GM19240 (cell line): ENCODE results near the gene OR7G3.

Source experiments
- DNase-seq: peaks from one replicate; pipeline ENCODE4 v3.0.0; 2011; ENCODE audit warnings: low spot score; ENCODE audit not compliant: insufficient read length

OR7G3 gene

GRCh38 chr19:9126900-9127405 is at the start of gene OR7G3:
TSS of gene OR7G3 (minus strand) at chr19:9126950. CDS start at chr19:9126950, 0 bp downstream.
- no peak for DNase-seq

GRCh38 chr19:9175326-9175725 is 48.6 kb upstream of the OR7G3 start:
- no peak for DNase-seq

DNA sequence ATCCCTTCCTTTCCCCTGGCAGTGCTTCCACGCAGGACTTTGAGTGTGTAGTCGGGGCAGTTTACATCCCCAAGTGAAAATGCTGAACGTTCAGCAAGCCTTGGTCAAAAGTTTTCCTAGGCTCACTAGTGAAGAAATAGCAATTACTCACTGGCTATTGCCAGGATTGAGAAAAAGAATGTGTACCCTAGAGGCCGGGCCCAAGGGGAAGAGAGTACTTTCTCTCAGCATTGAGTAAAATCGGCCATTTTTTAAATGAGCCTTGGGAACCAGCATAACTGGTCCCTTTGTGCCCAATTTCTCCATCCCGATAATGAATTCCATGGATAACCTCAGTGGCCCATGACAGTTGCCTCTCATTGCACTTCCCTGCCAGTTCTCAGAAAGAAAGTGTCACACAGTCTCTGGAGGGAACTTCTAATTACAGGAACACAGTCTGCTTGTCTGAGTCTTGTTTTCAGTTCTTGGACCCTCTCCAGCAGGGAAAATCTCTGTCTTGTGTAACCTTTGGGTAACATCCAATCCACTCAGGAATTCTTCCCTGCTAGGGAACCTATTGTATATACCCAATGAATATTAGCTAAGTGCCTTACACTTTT is 44.7 kb upstream of the OR7G3 start:
- DNase-seq = no peak

GRCh38 chr19:9166846-9167245 is 40.1 kb upstream of the OR7G3 start:
- no peak for DNase-seq

- DNase-seq = no peak
Measured at GRCh38 chr19:9165261-9165660, 38.5 kb upstream of the OR7G3 start.

DNA sequence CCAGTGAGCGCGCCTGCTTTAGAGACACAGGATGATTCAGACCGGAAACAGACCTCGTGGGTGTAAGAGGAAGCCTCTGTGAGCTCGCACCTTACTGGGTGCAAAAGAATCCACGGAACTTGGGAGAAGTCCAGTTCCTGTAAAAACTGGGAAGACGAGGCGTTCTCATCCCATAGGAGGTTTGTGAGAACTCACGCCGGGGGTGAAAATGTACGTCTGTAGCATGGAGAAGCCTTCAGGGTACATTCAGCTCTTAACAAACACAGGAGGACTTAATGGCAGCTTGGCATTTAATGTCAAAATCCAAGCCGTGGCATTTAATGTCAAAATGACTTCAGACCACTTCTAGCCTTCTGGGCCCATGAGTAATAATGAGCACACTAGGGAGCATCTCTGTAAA is 34.7 kb upstream of the OR7G3 start:
- DNase-seq = no peak

- no peak for DNase-seq
Measured at GRCh38 chr19:9159891-9160290, 33.1 kb upstream of the OR7G3 start.

GRCh38 chr19:9156304-9156703 is 29.6 kb upstream of the OR7G3 start:
- no peak for DNase-seq

DNA sequence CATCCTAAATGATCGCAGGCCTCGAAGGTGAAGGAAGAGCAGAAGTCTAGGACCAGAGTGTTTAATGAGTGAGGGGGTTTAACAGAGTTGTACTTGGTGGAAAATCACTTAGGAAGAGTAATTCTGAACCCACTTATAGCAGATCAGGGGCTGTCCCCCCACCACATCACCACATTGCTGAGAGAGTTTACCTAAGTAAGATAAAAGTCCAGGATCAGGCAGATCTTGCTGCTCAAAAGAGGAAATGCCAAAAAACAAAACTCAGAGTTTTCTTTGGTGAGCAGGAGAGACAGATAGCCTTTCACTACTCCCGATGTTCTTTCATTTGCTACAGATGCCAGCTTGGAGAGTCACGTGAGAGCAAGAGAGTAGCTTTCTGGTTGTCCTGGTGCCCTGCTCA is 28.8 kb upstream of the OR7G3 start:
- no peak for DNase-seq

DNA sequence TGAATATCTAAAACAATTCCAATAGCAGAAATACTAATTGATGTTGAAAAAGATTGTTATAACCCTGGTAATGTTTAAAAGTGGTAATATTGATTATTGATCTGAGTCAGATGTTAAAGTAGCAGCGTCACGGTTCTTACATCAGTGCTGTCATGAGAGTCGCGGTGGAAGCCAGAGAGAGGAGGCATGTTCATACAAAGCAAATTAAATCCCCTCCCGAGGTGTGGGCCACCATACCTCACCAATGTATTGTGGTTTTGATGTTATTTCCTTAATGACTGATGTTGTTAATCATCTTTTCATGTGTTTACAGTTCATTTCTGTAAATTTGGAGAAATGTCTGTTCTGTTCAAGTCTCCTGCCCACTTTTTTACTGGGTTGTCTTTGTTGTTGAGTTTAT is 24.6 kb upstream of the OR7G3 start:
- DNase-seq = no peak

- DNase-seq = no peak
Measured at GRCh38 chr19:9150650-9151049, 23.9 kb upstream of the OR7G3 start.

DNA sequence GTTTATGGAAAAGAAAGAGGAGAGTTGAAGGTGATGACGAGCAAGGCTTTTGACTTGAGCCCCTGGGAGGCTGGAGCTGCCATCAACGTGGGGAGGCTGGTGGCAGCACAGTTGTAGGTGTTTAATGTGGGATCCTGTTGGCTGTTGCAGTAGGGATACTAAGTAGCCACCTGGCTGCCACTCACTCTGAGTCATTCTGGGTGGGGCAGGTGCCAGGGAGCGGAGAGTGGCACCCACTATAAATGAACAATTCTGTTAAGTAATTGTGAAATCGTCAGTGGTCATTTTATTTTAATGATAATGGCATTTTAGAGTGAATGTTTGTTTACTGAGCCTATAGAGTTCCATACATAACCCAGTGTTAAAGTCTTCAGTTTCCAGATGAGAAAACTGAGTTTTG is 23.2 kb upstream of the OR7G3 start:
- DNase-seq = no peak

GRCh38 chr19:9148697-9149096 is 21.9 kb upstream of the OR7G3 start:
- no peak for DNase-seq

- no peak for DNase-seq
Measured at GRCh38 chr19:9146882-9147281, 20.1 kb upstream of the OR7G3 start.

GRCh38 chr19:9144920-9145319 is 18.2 kb upstream of the OR7G3 start:
- no peak for DNase-seq

GRCh38 chr19:9140159-9140874 is 13.6 kb upstream of the OR7G3 start, which contains the start of gene ZNF317:
TSS of gene ZNF317 (plus strand) at chr19:9140397. CDS start at chr19:9156017, 15,620 bp downstream.
- peak; percentile 87 for DNase-seq

DNA sequence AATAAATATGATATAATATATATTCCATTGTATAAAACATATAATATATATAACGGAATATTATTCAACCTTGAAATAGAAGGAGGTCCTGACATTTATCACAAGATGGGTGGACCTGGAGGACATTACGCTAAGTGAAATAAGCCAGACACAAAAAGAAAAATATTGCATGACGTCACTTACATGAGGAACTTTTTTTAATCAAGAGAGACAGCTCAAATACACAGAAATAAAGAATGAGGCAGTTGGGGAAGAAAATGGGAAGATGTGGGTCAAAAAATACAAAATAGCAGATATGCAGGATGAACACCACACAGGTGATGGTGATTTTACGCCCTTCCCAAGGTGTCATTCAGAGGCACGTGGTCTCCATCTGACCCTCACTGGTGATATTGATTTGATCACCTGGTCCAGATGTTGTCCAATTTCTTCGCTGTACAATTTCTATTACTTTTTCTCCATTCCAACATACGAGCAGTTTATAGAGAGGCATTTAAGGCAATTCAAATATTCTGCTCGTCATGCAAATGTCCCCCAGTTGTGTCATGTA is 12.9 kb upstream of the OR7G3 start:
- no peak for DNase-seq

- DNase-seq = no peak
Measured at GRCh38 chr19:9132422-9132821, 5.7 kb upstream of the OR7G3 start.

DNA sequence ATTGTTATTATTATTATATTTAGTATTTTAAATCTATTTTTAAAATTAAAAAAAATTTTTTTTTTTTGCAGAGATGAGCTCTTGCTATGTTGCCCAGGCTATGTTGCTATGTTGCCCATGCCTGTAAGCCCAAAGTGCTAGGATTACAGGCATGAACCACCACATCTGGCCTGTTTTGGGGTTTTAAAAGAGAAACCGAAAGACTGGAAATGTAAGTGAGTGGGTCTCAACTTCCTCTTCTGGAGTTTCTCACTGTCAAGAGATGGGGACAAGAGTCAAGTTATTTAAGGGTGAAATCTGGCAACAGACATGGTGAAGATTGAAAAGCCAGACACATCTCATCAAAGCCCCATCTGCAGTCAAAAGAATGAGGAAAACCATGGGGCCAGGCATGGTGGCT is 4.2 kb upstream of the OR7G3 start:
- no peak for DNase-seq

GRCh38 chr19:9128171-9128570 is 1.4 kb upstream of the OR7G3 start:
- no peak for DNase-seq

- DNase-seq = no peak
Measured at GRCh38 chr19:9116547-9116946, 10.2 kb downstream of the OR7G3 start.

DNA sequence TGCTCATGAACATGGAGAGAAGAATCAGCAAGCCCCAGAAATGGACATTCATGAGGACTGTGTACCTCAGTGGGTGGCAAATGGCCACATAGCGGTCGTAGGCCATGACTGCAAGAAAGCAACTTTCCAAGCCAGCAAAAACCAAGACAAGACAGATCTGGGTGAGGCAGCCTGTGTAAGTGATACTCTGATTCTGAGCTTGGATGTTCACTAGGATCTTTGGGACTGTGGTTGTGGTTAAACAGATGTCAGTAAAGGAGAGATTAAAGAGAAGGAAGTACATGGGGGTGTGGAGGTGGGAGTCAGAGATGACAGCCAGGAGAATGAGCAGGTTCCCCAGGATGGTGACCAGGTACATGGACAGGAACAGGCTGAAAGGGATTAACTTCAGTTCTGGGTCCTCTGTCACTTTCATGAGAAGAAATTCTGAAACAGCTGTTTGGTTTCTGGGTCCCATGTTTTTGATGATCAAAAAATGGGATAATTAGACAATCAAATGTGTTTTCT is 11.4 kb downstream of the OR7G3 start, which contains the start of gene OR7G1:
OR7G1 (minus strand) TSS at position 457 of the 507 bp plus-strand sequence; CDS start at position 457, 0 bp downstream.
- DNase-seq = no peak
